HepG2 (cell line): Measurements from ENCODE around the gene HS6ST2. TPM values are rescaled to one million over a fixed set of nuclear protein-coding genes. Genes with fewer than 3 reads are reported as not detected.

ENCODE experiments used
- ATAC-seq: fragments of 200-7000 bp; cut with Tn5 transposase; 3 replicates; pipeline ENCODE4 v1.9.1; 2020; ENCODE audit warnings: mild to moderate bottlenecking, moderate library complexity
- BruUV-seq: library from RNA; stranded (reverse); fragments of 400-500 nt; replicated peaks from 2 replicates; lab custom pipeline; 2021; lab: Mats Ljungman, UMichigan
- CTCF ChIA-PET: fragments of 300-600 bp; formaldehyde crosslinking; extraction: SDS; loops from one replicate; lab custom pipeline; 2021; ENCODE audit warnings: low total read pairs, inconsistent platforms, low intra/inter-chr PET ratio; lab: Yijun Ruan, JAX
- POLR2A ChIA-PET: fragments of 350-600 bp; sonication (Branson Sonifier 250); formaldehyde crosslinking; loops from one replicate; lab custom pipeline; 2020; ENCODE audit warnings: antibody characterized with exemption, inconsistent platforms; lab: Yijun Ruan, JAX
- DNase-seq: peaks from one replicate; pipeline ENCODE4 v3.0.0-alpha.2; 2015; ENCODE audit warnings: low spot score
- FAIRE-seq: peaks from 3 replicates; lab custom pipeline; 2011; peaks lifted over from hg19 to GRCh38; lab: Jason Lieb, UNC
- H2AFZ ChIP-seq: one replicate; pipeline ENCODE4 v1.6.1; 2011; ENCODE audit warnings: low read length, inconsistent platforms
- H3K27ac ChIP-seq: fragments of 300-600 bp; 3 replicates; pipeline ENCODE4 v1.8.0; 2011; ENCODE audit warnings: mixed run types, mild to moderate bottlenecking, mixed read lengths, low read length, inconsistent platforms; ENCODE audit not compliant: insufficient read depth; ENCODE audit errors: extremely low read length
- H3K27me3 ChIP-seq, 2 experiments: fragments of 200-600 bp in 1 of 2; 2 replicates in 1 of 2; 3 replicates in 1 of 2; pipeline versions ENCODE4 v1.6.0 to v1.8.0; 2011; ENCODE audit warnings: low read length in 2 of 2, mild to moderate bottlenecking in 2 of 2, moderate library complexity in 2 of 2, inconsistent platforms in 1 of 2; ENCODE audit not compliant: insufficient read depth in 2 of 2, control insufficient read depth in 1 of 2
- H3K36me3 ChIP-seq, 2 experiments: fragments of 200-600 bp in 1 of 2; replicated peaks in 1 of 2; 2 replicates in 1 of 2; 3 replicates in 1 of 2; pipeline versions ENCODE4 v1.5.1 to v1.8.0; 2011; ENCODE audit warnings: low read length in 2 of 2, inconsistent platforms in 1 of 2; ENCODE audit not compliant: insufficient read depth in 2 of 2, control insufficient read depth in 1 of 2
- H3K4me1 ChIP-seq: 2 replicates; pipeline ENCODE4 v1.5.1; 2012; ENCODE audit warnings: low read length, inconsistent platforms; ENCODE audit not compliant: insufficient read depth
- H3K4me2 ChIP-seq: 2 replicates; pipeline ENCODE4 v1.6.0; 2011; ENCODE audit warnings: low read depth, low read length, inconsistent platforms
- H3K4me3 ChIP-seq, 3 experiments: fragments of 200-600 bp in 1 of 3; sonication (generic), shearing (Covaris generic) in 1 of 3; replicated peaks in 1 of 3; 2 replicates each; pipeline ENCODE4 v1.5.1; 2011 to 2016; ENCODE audit warnings: low read length in 3 of 3, inconsistent platforms in 2 of 3, low read depth in 2 of 3, mild to moderate bottlenecking in 2 of 3, control low read depth in 1 of 3, mixed read lengths in 1 of 3; ENCODE audit not compliant: insufficient read depth in 1 of 3
- H3K79me2 ChIP-seq: one replicate; pipeline ENCODE4 v1.6.1; 2011; ENCODE audit warnings: low read length, inconsistent platforms; ENCODE audit not compliant: insufficient read depth
- H3K9ac ChIP-seq: 2 replicates; pipeline ENCODE4 v1.6.0; 2011; ENCODE audit warnings: mild to moderate bottlenecking, low read depth, low read length, inconsistent platforms; ENCODE audit not compliant: insufficient read depth
- H3K9me3 ChIP-seq: 2 replicates; pipeline ENCODE4 v1.5.1; 2012; ENCODE audit warnings: mild to moderate bottlenecking, low read length
- H4K20me1 ChIP-seq: 2 replicates; pipeline ENCODE4 v1.6.0; 2011; ENCODE audit warnings: inconsistent platforms, mild to moderate bottlenecking, low read length, moderate library complexity; ENCODE audit not compliant: insufficient read depth
- CSRNP1 ChIP-seq: sonication (generic); formaldehyde crosslinking; IDR thresholded peaks from 2 replicates; pipeline ENCODE4 v1.8.1; 2023; ENCODE audit warnings: mild to moderate bottlenecking, missing genetic modification reagents
- GABPA ChIP-seq, 2 experiments: IDR thresholded peaks; 2 replicates each; pipeline ENCODE4 v1.6.1; 2011 to 2016; ENCODE audit warnings: low read depth in 2 of 2, low read length in 1 of 2, missing biosample characterization in 1 of 2, missing genetic modification characterization in 1 of 2
- HDAC6 ChIP-seq: fragments of 200-600 bp; sonication (generic); IDR thresholded peaks from 2 replicates; pipeline ENCODE4 v1.7.0; 2017; ENCODE audit warnings: mild to moderate bottlenecking, antibody characterized with exemption, low read length, low read depth
- MTA1 ChIP-seq: sonication (generic); formaldehyde crosslinking; IDR thresholded peaks from 2 replicates; pipeline ENCODE4 v1.4.0; 2020; ENCODE audit warnings: missing genetic modification reagents, mild to moderate bottlenecking, borderline replicate concordance
- MTERF4 ChIP-seq: sonication (generic); formaldehyde crosslinking; IDR thresholded peaks from 2 replicates; pipeline ENCODE4 v1.8.0; 2023; ENCODE audit warnings: mild to moderate bottlenecking, missing genetic modification reagents
- PHF5A ChIP-seq: IDR thresholded peaks from one replicate; pipeline ENCODE4 v1.6.1; 2018; ENCODE audit warnings: low read depth, missing genetic modification reagents; ENCODE audit not compliant: unreplicated experiment
- RARG ChIP-seq: sonication (generic); formaldehyde crosslinking; IDR thresholded peaks from 2 replicates; pipeline ENCODE4 v1.4.0; 2020; ENCODE audit warnings: low read depth, mild to moderate bottlenecking, missing genetic modification reagents
- REST ChIP-seq, 2 experiments: IDR thresholded peaks; 2 replicates each; pipeline ENCODE4 v1.6.1; 2011 to 2012; ENCODE audit warnings: low read length in 2 of 2, borderline replicate concordance in 1 of 2, low read depth in 1 of 2, mild to moderate bottlenecking in 1 of 2, moderate library complexity in 1 of 2
- THYN1 ChIP-seq: sonication (generic); formaldehyde crosslinking; IDR thresholded peaks from 2 replicates; pipeline ENCODE4 v1.8.1; 2023; ENCODE audit warnings: low read depth, mild to moderate bottlenecking, moderate library complexity, missing genetic modification reagents, borderline replicate concordance
- TOPORS ChIP-seq: sonication (generic); formaldehyde crosslinking; IDR thresholded peaks from 2 replicates; pipeline ENCODE4 v1.8.0; 2023; ENCODE audit warnings: mild to moderate bottlenecking, missing genetic modification reagents
- ZBTB7B ChIP-seq: sonication (generic); formaldehyde crosslinking; IDR thresholded peaks from 2 replicates; pipeline ENCODE4 v1.4.0; 2020; ENCODE audit warnings: missing genetic modification reagents
- ZNF121 ChIP-seq: sonication (generic); formaldehyde crosslinking; IDR thresholded peaks from 2 replicates; pipeline ENCODE4 v1.5.0; 2020; ENCODE audit warnings: mild to moderate bottlenecking, missing genetic modification reagents
- WGBS: methylation state at CpG from one replicate; pipeline ENCODE4 v1.1.6; 2017; ENCODE audit warnings: low lambda C conversion rate; 5-methylcytosine and 5-hydroxymethylcytosine counted together
- in situ Hi-C: cut with HindIII; loops from 2 replicates; pipeline ENCODE4 v1.10.0; 2017; ENCODE audit warnings: low pct_unique_long_range_greater_than_20kb; ENCODE audit not compliant: extremely low pct_ligation_motif_present
- intact Hi-C: fragments of 100-400 bp; cut with micrococcal nuclease; formaldehyde crosslinking; loops from one replicate; pipeline ENCODE4 v1.10.0; 2022; ENCODE audit not compliant: unreplicated experiment
- polyA plus RNA-seq, 8 experiments: library from polyadenylated mRNA; depleted of rRNA in 3 of 8; stranded (reverse) in 7 of 8; unstranded in 1 of 8; fragments of >200 nt; fragmentation: Illumina TruSeq in 4 of 8; extraction: Trizol in 4 of 8; gene quantifications; 2 replicates each; pipeline versions ENCODE4 v1.2.1 to v1.2.3, GENCODE V29; 2011 to 2016; ENCODE audit warnings: low read depth in 4 of 8, missing spikeins in 1 of 8, mixed read lengths in 1 of 8; ENCODE audit not compliant: insufficient read depth in 1 of 8
- total RNA-seq, 5 experiments: library from RNA; depleted of rRNA; stranded (reverse); fragments of >200 nt; fragmentation: Illumina TruSeq; extraction: Trizol; gene quantifications; 2 replicates each; pipeline ENCODE4 v1.2.3, GENCODE V29; 2016; ENCODE audit warnings: low read depth in 1 of 5

Gene HS6ST2
- total and polyA plus RNA-seq, 2 of the 13 experiments (the other 11 are each of a cell fraction or from before 2014, with no cell fraction given): 0.05 TPM; not detected in 1

GRCh38 chrX:132730726-132731125, 227.7 kb downstream of the HS6ST2 start:
- ChIA-PET POLR2A (no interaction called here), CTCF (no interaction called here)
- no TSS peak for BruUV-seq
- TF ChIP-seq MTERF4: no peak
- no peak for TF ChIP-seq MTA1 (CRISPR knock-in tag)
- Histone ChIP-seq H3K4me2 (no peak overlapping the region), H3K36me3 (no peaks in the 10 kb centered on the region), H3K79me2 (no peaks in the 10 kb centered on the region), H3K27ac (no peak overlapping the region), H2AFZ (no peak overlapping the region), H3K4me1 (no peaks in the 10 kb centered on the region), H3K9ac (no peak overlapping the region), H3K9me3 (no peaks in the 10 kb centered on the region), H3K4me3 (no peak overlapping the region), H3K27me3 (no peaks in the 10 kb centered on the region), H4K20me1 (no peaks in the 10 kb centered on the region)
- no peak for DNase-seq
- no peak for ATAC-seq
- in situ Hi-C loops: loop anchor here (25.0 kb wide), 1 partner anchor 457 kb away; no protein-coding TSS in a partner anchor
- FAIRE-seq: no peak
- intact Hi-C loops: no loop called here
- no CpG with 5 or more reads among the region's 1 CpG for WGBS

- Histone ChIP-seq H3K27ac (no peak overlapping the region), H3K9me3 (no peaks in the 10 kb centered on the region), H2AFZ (no peak overlapping the region), H3K4me2 (no peak overlapping the region), H4K20me1 (no peaks in the 10 kb centered on the region), H3K27me3 (no peaks in the 10 kb centered on the region), H3K79me2 (no peaks in the 10 kb centered on the region), H3K36me3 (no peaks in the 10 kb centered on the region), H3K4me3 (no peak overlapping the region), H3K9ac (no peak overlapping the region), H3K4me1 (no peaks in the 10 kb centered on the region)
- ATAC-seq (no peak), DNase-seq (no peak), FAIRE-seq (no peak)
- in situ Hi-C loops (loop anchor here (25.0 kb wide), 1 partner anchor 457 kb away; no protein-coding TSS in a partner anchor), intact Hi-C loops (no loop called here)
- WGBS: 74% methylated on average over 7 of the region's 10 CpGs
- BruUV-seq: no TSS peak
- ChIA-PET POLR2A (no interaction called here), CTCF (no interaction called here)
- TF ChIP-seq GABPA (IDR thresholded peaks at IDR 0.05; ENCODE audit: low read depth, low read length) (no peak), GABPA (CRISPR knock-in tag; IDR thresholded peaks at IDR 0.05; ENCODE audit: low read depth) (no peak), THYN1 (CRISPR knock-in tag) (no peak), REST (IDR thresholded peaks at IDR 0.05; ENCODE audit: borderline replicate concordance in 1 of 2, low read depth in 1 of 2, low read length in 2 of 2) (no peak), HDAC6 (no peak), PHF5A (CRISPR knock-in tag) (no peak), ZNF121 (CRISPR knock-in tag) (no peak), ZBTB7B (no peak), TOPORS (no peak), RARG (CRISPR knock-in tag) (no peak), CSRNP1 (CRISPR knock-in tag) (no peak)
Measured at GRCh38 chrX:132730266-132730665, 228.2 kb downstream of the HS6ST2 start.
